ENCODE results near the gene FSCN2. TPM values are rescaled to one million over a fixed set of nuclear protein-coding genes. Genes with fewer than 3 reads are reported as not detected.

Gene FSCN2
- total and polyA plus RNA-seq, 2 donors from 2014 or later, result 0.26 to 3.8 TPM

DNA sequence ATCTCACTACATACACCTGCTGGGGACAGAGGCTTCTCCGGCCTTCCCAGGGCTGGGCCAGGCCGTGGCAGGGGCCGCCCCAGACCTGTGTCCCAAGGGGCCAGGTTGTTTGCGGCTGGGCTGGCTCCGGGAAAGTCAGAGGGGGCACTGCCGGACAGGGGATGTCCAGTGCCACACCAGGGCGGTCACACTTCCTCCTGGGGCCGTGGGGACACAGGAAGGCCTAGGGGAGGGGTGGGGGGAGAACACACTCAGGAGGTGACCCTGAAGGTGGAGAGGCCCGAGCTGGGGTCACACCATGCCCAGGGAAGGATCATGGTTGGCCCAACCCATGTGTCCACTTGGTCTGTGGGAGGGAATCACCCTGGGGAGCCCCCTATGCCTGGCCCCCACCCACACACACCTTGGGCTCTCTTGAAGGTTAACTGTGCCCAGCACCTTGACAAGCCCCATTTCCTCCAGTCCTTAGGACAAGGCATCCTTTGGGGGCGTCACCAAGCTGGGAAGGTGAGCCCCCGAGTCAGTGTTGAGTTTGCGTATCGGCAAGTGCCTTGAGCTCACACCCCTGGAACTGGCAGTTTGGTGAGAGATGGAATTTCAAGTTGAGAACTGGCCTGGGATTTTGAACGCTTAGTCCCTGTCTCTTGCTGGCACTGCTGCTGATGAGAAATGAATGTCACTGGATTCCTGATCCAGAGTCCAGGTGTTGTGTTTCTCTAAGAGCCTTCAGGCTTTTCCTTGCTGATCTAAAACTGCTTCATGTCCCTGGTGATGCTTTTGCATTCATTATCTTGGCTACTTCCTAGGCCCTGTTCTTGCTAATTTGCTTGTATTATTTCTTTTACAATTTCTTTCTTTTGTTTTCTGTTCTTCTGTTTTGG lies 7.9 kb upstream of the FSCN2 start:
- peak in 2 of 5 donors; percentile 66 to 82 for DNase-seq
- FAIRE-seq, result no peak

DNA sequence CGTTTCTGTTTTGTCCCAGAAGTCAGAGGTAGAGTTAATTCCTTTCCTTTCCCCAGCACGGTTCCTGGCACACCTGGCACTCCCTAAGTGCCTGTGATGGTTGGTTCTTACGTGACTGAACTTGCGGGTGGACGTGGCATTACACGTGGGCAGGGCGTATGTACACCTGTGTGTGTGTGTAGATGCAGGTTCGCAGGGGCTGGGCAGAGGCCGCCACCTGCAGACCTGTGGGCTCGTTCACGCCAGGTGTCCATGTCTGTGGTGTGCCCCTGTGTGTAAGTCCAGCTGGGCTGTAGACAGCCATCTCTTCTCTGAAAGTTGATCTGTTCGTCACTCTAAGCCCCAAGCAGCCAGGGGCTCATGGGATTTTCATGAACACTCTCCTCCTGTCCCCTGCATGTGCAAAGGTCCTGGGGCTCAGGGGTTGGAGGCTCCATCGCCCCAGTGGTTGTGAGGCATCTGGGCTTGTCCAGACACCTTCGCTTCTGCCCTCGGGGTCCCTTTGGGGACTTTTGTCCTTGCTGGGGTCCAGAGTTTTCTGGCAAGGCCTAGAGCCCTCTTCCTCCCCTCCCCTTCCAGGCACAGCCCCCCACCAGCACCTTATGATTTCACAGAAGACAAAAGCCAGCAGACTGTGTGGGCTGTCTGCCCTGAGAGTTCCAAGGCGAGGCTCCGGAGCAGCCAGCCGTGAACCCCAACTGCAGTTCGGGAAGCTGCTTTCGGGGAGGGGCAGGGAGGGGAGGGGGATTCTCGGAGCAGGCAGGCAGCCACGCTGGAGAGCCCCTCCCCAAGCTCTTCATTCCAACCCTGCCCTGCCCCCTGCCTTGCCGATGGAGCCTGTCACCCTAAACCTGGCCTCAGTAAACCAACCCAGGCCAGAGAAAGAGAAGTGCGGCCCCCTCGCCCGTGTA lies 5.4 kb upstream of the FSCN2 start:
- intact Hi-C loops (cut with DNase I), result no loop called here
- no peak for FAIRE-seq
- Histone ChIP-seq H3K9ac (ENCODE audit: low read length in 3 of 3) (no peak overlapping the region), H3K4me3 (ENCODE audit: low read length in 3 of 3) (no peak overlapping the region), H3K36me3 (ENCODE audit: control insufficient read depth in 2 of 3, insufficient read depth in 3 of 3, low read length in 3 of 3) (no peaks in the 10 kb centered on the region), H3K9me3 (ENCODE audit: control insufficient read depth in 2 of 3, insufficient read depth in 1 of 3, low read length in 3 of 3) (no peaks in the 10 kb centered on the region), H3K4me1 (ENCODE audit: control insufficient read depth in 2 of 3, insufficient read depth in 2 of 3, low read depth in 1 of 3, low read length in 3 of 3) (peaks cover 0 to 28% (median 2%) of the 10 kb centered on the region in 3 donors), H3K27ac (ENCODE audit: low read depth in 2 of 2, low read length in 2 of 2) (no peak overlapping the region), H3K27me3 (ENCODE audit: control insufficient read depth, insufficient read depth, low read length) (no peaks in the 10 kb centered on the region)
- DNase-seq, result peak; percentile 87 to 96 (median 96)
- TF ChIP-seq, protein P1, sequence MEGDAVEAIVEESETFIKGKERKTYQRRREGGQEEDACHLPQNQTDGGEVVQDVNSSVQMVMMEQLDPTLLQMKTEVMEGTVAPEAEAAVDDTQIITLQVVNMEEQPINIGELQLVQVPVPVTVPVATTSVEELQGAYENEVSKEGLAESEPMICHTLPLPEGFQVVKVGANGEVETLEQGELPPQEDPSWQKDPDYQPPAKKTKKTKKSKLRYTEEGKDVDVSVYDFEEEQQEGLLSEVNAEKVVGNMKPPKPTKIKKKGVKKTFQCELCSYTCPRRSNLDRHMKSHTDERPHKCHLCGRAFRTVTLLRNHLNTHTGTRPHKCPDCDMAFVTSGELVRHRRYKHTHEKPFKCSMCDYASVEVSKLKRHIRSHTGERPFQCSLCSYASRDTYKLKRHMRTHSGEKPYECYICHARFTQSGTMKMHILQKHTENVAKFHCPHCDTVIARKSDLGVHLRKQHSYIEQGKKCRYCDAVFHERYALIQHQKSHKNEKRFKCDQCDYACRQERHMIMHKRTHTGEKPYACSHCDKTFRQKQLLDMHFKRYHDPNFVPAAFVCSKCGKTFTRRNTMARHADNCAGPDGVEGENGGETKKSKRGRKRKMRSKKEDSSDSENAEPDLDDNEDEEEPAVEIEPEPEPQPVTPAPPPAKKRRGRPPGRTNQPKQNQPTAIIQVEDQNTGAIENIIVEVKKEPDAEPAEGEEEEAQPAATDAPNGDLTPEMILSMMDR (IDR thresholded peaks at IDR 0.05; ENCODE audit: borderline replicate concordance, extremely low read depth, insufficient read depth), result peak; percentile 25

More for the DNA sequence above, 7.9 kb upstream of the FSCN2 start:
- no peak overlapping the region for H3K27ac ChIP-seq (ENCODE audit: low read depth in 2 of 2, low read length in 2 of 2)
- peak overlapping the region in 1 of 3 donors; percentile 69 for H3K9ac ChIP-seq (ENCODE audit: low read length in 3 of 3)
- H3K4me3 ChIP-seq (ENCODE audit: low read length in 3 of 3), result no peak overlapping the region
- TF ChIP-seq, protein P1 (IDR thresholded peaks at IDR 0.05; ENCODE audit: borderline replicate concordance, extremely low read depth, insufficient read depth), result no peak
- H3K36me3 ChIP-seq (ENCODE audit: control insufficient read depth in 2 of 3, insufficient read depth in 3 of 3, low read length in 3 of 3), result no peaks in the 10 kb centered on the region
- peaks cover 0 to 41% (median 2%) of the 10 kb centered on the region in 3 donors for H3K4me1 ChIP-seq (ENCODE audit: control insufficient read depth in 2 of 3, insufficient read depth in 2 of 3, low read depth in 1 of 3, low read length in 3 of 3)
- intact Hi-C loops (cut with DNase I), result no loop called here
- H3K27me3 ChIP-seq (ENCODE audit: control insufficient read depth, insufficient read depth, low read length), result no peaks in the 10 kb centered on the region
- no peaks in the 10 kb centered on the region for H3K9me3 ChIP-seq (ENCODE audit: control insufficient read depth in 2 of 3, insufficient read depth in 1 of 3, low read length in 3 of 3)

DNA sequence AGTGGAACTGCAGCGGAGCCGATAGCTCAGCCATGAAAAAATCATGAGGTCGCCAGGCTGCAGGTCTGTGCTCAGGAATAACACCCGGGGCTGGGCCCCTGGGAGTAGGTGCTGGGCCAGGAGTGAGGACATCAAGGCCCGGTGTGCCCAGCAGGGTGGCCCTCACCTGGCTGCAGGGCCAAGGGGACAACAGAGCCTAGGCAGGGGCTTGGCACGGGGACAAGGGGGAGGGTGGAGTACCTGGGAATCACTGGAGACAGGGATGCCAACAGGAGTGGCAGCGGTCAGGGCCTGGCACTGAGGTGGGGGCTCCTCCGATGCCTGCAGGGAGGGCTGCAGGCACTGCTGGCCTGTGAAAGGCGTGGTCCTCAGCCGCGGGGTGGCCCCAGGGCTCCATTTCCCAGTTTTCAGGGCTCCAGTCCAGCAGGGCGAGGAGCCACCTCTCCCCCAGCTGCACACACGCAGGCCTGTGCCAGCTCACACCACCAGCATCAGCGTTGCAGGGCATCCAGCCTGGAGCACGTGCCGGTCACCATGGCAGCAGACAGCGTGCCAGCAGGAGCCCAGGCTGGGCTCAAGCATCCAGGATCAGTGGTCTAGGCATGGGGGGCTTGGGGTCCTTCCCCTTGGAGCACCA lies 4.7 kb upstream of the FSCN2 start:
- TF ChIP-seq, protein P1 (IDR thresholded peaks at IDR 0.05; ENCODE audit: borderline replicate concordance, extremely low read depth, insufficient read depth), result no peak
- Histone ChIP-seq H3K27me3 (ENCODE audit: control insufficient read depth, insufficient read depth, low read length) (no peaks in the 10 kb centered on the region), H3K9me3 (ENCODE audit: control insufficient read depth in 2 of 3, insufficient read depth in 1 of 3, low read length in 3 of 3) (no peaks in the 10 kb centered on the region), H3K4me1 (ENCODE audit: control insufficient read depth in 2 of 3, insufficient read depth in 2 of 3, low read depth in 1 of 3, low read length in 3 of 3) (peaks cover 0 to 24% (median 2%) of the 10 kb centered on the region in 3 donors), H3K36me3 (ENCODE audit: control insufficient read depth in 2 of 3, insufficient read depth in 3 of 3, low read length in 3 of 3) (no peaks in the 10 kb centered on the region), H3K4me3 (ENCODE audit: low read length in 3 of 3) (no peak overlapping the region), H3K9ac (ENCODE audit: low read length in 3 of 3) (no peak overlapping the region), H3K27ac (ENCODE audit: low read depth in 2 of 2, low read length in 2 of 2) (no peak overlapping the region)
- FAIRE-seq (no peak), DNase-seq (peak in 4 of 5 donors; percentile 59 to 91 (median 72))
- intact Hi-C loops (cut with DNase I), result no loop called here

All from kidney (tissue), 14 donors.